ENCODE data around the gene RASL11B. TPM values are rescaled to one million over a fixed set of nuclear protein-coding genes. Genes with fewer than 3 reads are reported as not detected.
A peak's percentile ranks its signal among the peaks of the same experiment; 100 is the strongest.

RASL11B gene
- total RNA-seq, 1 experiment from 2014 or later = 30.0 TPM

DNA sequence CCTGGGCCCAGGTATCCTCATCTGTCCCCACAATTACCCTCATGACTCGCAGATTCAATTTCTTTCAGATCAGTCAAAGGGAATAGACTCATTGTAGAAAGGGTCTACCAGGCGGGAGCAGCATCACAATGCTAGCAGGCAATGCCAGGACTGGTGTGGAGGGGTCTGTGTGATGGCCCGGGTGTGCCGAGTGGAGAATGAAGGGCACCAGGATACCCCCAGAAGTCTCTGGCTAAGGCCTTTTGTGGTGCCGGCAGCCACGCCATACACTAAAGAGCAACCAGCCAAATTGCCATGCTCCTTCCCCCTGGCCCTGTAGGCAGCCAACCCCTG is 37.9 kb upstream of the RASL11B start:
- Histone ChIP-seq H3K14ac (ENCODE audit: insufficient read depth, low read length) (no peak overlapping the region), H3T11ph (ENCODE audit: low read length) (no peak overlapping the region), H2BK20ac (ENCODE audit: low read depth, low read length, poor library complexity, severe bottlenecking) (no peak overlapping the region), H3K23me2 (ENCODE audit: insufficient read length, low read depth, low read length, poor library complexity, severe bottlenecking) (no peaks in the 10 kb centered on the region), H4K20me1 (ENCODE audit: control insufficient read depth, insufficient read depth, insufficient read length) (no peaks in the 10 kb centered on the region), H3K9ac (ENCODE audit: extremely low read depth, insufficient read length, low read length) (no peak overlapping the region), H3K27ac (ENCODE audit: insufficient read length, low read depth, low read length) (no peak overlapping the region), H4K8ac (replicated peaks; ENCODE audit: insufficient read length, low read depth, low read length) (no peak overlapping the region), H2BK120ac (ENCODE audit: low read depth, low read length, poor library complexity, severe bottlenecking) (no peak overlapping the region), H3K18ac (ENCODE audit: insufficient read length, low read depth, low read length) (no peak overlapping the region), H2BK15ac (ENCODE audit: low read depth, low read length) (no peak overlapping the region), H2BK5ac (ENCODE audit: insufficient read length, low read length) (no peak overlapping the region), H2BK12ac (ENCODE audit: insufficient read length, low read depth, low read length) (no peak overlapping the region), H2AK5ac (ENCODE audit: insufficient read length, low read length) (no peak overlapping the region), H3K56ac (ENCODE audit: insufficient read length, low read depth, low read length) (no peak overlapping the region), H4K5ac (ENCODE audit: insufficient read length, low read depth, low read length) (no peak overlapping the region), H3K27me3 (ENCODE audit: insufficient read depth, low read length) (no peaks in the 10 kb centered on the region), H4K91ac (ENCODE audit: insufficient read length, low read depth, low read length) (no peak overlapping the region), H3K79me1 (ENCODE audit: insufficient read depth, low read depth, low read length, poor library complexity, severe bottlenecking) (no peaks in the 10 kb centered on the region), H3K79me2 (ENCODE audit: insufficient read depth, low read length) (no peaks in the 10 kb centered on the region), H2AFZ (ENCODE audit: low read length) (no peak overlapping the region), H3K4me1 (ENCODE audit: insufficient read depth, low read length) (no peaks in the 10 kb centered on the region; the same call in 1 of the 2 replicates), H3K9me3 (ENCODE audit: control insufficient read depth, low read depth, low read length) (no peaks in the 10 kb centered on the region), H3K23ac (ENCODE audit: insufficient read length, low read depth, low read length) (no peak overlapping the region), H3K4ac (ENCODE audit: low read depth, low read length) (no peak overlapping the region), H3K4me2 (ENCODE audit: insufficient read depth, insufficient read length, low read length) (no peak overlapping the region)
- no CpG with 5 or more reads among the region's 6 CpGs for WGBS (ENCODE audit: extremely low coverage, insufficient read length, low lambda C conversion rate)
- Mint-ChIP-seq H3K9me3 (peaks cover 0 to 7% of the 10 kb centered on the region in 2 experiments; a peak in 1 of 5 replicates), H3K4me3 (no peak overlapping the region), H3K4me1 (peaks cover 7 to 12% of the 10 kb centered on the region in 2 experiments), H3K27ac (no peak overlapping the region), H3K27me3 (ENCODE audit: low read depth) (no peaks in the 10 kb centered on the region; the same call in 1 of the 2 replicates), H3K36me3 (ENCODE audit: insufficient read depth in 1 of 3, low read depth in 3 of 3) (peaks cover 0 to 4% (median 0%) of the 10 kb centered on the region in 3 experiments; a peak in 3 of 7 replicates)
- TF ChIP-seq, protein P1, sequence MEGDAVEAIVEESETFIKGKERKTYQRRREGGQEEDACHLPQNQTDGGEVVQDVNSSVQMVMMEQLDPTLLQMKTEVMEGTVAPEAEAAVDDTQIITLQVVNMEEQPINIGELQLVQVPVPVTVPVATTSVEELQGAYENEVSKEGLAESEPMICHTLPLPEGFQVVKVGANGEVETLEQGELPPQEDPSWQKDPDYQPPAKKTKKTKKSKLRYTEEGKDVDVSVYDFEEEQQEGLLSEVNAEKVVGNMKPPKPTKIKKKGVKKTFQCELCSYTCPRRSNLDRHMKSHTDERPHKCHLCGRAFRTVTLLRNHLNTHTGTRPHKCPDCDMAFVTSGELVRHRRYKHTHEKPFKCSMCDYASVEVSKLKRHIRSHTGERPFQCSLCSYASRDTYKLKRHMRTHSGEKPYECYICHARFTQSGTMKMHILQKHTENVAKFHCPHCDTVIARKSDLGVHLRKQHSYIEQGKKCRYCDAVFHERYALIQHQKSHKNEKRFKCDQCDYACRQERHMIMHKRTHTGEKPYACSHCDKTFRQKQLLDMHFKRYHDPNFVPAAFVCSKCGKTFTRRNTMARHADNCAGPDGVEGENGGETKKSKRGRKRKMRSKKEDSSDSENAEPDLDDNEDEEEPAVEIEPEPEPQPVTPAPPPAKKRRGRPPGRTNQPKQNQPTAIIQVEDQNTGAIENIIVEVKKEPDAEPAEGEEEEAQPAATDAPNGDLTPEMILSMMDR (conservative IDR thresholded peaks at IDR 0.05) = no peak
- DNase-seq = peak; percentile 20

Measured in H9 (cell line).